NB4 (cell line): Measurements from ENCODE around the gene PLA2G15.

ENCODE experiments used
- DNase-seq: peaks from one replicate; pipeline ENCODE4 v3.0.0; 2010; ENCODE audit warnings: low read depth
- H3K4me3 ChIP-seq: one replicate; pipeline ENCODE4 v1.5.1; 2011; ENCODE audit warnings: mild to moderate bottlenecking, low read depth, low read length, moderate library complexity
- CTCF ChIP-seq: IDR thresholded peaks from one replicate; pipeline ENCODE4 v1.5.1; 2012; ENCODE audit warnings: low read depth, low read length
- MAX ChIP-seq: IDR thresholded peaks from 2 replicates; pipeline ENCODE4 v1.6.1; 2011; ENCODE audit warnings: low read depth, low read length
- MYC ChIP-seq: IDR thresholded peaks from 2 replicates; pipeline ENCODE4 v1.6.1; 2011; ENCODE audit warnings: low read depth, low read length
- POLR2A ChIP-seq: IDR thresholded peaks from 2 replicates; pipeline ENCODE4 v1.6.1; 2011; ENCODE audit warnings: mild to moderate bottlenecking; ENCODE audit not compliant: insufficient read length; ENCODE audit errors: extremely low read depth

Gene PLA2G15

GRCh38 chr16:68297908-68298307 is 52.7 kb downstream of the PLA2G15 start:
- no peak for TF ChIP-seq CTCF
- no peak for TF ChIP-seq MAX
- TF ChIP-seq POLR2A = no peak
- no peak for TF ChIP-seq MYC
- no peak overlapping the region for H3K4me3 ChIP-seq
- no peak for DNase-seq

- no peak for DNase-seq
- no peak overlapping the region for H3K4me3 ChIP-seq
- TF ChIP-seq MYC (no peak), MAX (no peak), POLR2A (no peak), CTCF (no peak)
Measured at GRCh38 chr16:68298312-68298711, 53.1 kb downstream of the PLA2G15 start.

GRCh38 chr16:68298907-68299561 is 53.9 kb downstream of the PLA2G15 start:
- TF ChIP-seq POLR2A (no peak), MYC (no peak), CTCF (no peak), MAX (no peak)
- DNase-seq = no peak
- H3K4me3 ChIP-seq = no peak overlapping the region

- no peak for TF ChIP-seq MYC
- no peak overlapping the region for H3K4me3 ChIP-seq
- DNase-seq = no peak
Measured at GRCh38 chr16:68299571-68300453, 54.6 kb downstream of the PLA2G15 start.

- DNase-seq = no peak
- no peak for TF ChIP-seq MYC
- no peak for TF ChIP-seq POLR2A
- TF ChIP-seq MAX = no peak
- no peak for TF ChIP-seq CTCF
- H3K4me3 ChIP-seq = no peak overlapping the region
Measured at GRCh38 chr16:68300734-68301459, 55.7 kb downstream of the PLA2G15 start.

GRCh38 chr16:68306633-68307032 is 61.5 kb downstream of the PLA2G15 start:
- no peak overlapping the region for H3K4me3 ChIP-seq
- no peak for DNase-seq
- TF ChIP-seq MAX (no peak), POLR2A (no peak), CTCF (no peak), MYC (no peak)
